DOHH2 (cell line): ENCODE data around the gene C6orf62.

ENCODE experiments used
- EZH2phosphoT487 ChIP-seq: fragments of 200-600 bp; sonication (generic); IDR thresholded peaks from 2 replicates; pipeline ENCODE4 v1.6.1; 2017; ENCODE audit warnings: borderline replicate concordance, mild to moderate bottlenecking, antibody characterized with exemption, low read length, moderate library complexity, mixed read lengths
- TF ChIP-seq, protein P1 (sequence below): fragments of 200-600 bp; sonication (generic); IDR thresholded peaks from one replicate; pipeline ENCODE4 v1.5.1; 2014; ENCODE audit warnings: antibody characterized with exemption, mild to moderate bottlenecking, low read depth, low read length; ENCODE audit not compliant: poor library complexity, severe bottlenecking

DNA sequence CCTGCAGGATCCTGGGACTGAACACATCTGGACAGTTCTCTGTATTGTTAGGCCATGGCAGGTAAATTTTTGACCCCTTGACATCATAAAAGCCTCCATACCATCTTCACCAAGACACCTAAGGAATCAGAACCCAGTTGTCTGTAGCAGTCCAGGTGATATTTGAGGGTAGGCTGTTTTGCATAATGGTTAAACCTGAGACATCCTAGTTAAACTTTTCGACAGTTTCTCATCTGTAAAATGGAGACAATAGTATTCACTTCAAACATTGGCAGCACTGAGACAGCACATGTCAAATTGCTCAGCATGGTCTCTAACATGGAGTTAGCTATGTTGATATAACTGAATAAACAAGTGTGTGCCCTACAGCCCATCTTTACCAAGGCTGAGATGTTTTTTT, 24.8 kb downstream of the C6orf62 start:
- TF ChIP-seq, protein P1, sequence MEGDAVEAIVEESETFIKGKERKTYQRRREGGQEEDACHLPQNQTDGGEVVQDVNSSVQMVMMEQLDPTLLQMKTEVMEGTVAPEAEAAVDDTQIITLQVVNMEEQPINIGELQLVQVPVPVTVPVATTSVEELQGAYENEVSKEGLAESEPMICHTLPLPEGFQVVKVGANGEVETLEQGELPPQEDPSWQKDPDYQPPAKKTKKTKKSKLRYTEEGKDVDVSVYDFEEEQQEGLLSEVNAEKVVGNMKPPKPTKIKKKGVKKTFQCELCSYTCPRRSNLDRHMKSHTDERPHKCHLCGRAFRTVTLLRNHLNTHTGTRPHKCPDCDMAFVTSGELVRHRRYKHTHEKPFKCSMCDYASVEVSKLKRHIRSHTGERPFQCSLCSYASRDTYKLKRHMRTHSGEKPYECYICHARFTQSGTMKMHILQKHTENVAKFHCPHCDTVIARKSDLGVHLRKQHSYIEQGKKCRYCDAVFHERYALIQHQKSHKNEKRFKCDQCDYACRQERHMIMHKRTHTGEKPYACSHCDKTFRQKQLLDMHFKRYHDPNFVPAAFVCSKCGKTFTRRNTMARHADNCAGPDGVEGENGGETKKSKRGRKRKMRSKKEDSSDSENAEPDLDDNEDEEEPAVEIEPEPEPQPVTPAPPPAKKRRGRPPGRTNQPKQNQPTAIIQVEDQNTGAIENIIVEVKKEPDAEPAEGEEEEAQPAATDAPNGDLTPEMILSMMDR = no peak
- TF ChIP-seq EZH2phosphoT487 = no peak
